C1 segment of cervical spinal cord (tissue), 14 donors: ENCODE results near the gene HSD17B12.
A peak's percentile ranks its signal among the peaks of the same experiment; 100 is the strongest.
"Not testable (repeated sequence)": the region's sequence is repeated elsewhere in the genome, so short reads cannot be mapped to it uniquely, and the experiment has no call there.

Source experiments
- DNase-seq, 14 donors: peaks; one replicate each; lab custom pipeline; 2025; lab: John Stamatoyannopoulos, UW

The HSD17B12 gene

DNA sequence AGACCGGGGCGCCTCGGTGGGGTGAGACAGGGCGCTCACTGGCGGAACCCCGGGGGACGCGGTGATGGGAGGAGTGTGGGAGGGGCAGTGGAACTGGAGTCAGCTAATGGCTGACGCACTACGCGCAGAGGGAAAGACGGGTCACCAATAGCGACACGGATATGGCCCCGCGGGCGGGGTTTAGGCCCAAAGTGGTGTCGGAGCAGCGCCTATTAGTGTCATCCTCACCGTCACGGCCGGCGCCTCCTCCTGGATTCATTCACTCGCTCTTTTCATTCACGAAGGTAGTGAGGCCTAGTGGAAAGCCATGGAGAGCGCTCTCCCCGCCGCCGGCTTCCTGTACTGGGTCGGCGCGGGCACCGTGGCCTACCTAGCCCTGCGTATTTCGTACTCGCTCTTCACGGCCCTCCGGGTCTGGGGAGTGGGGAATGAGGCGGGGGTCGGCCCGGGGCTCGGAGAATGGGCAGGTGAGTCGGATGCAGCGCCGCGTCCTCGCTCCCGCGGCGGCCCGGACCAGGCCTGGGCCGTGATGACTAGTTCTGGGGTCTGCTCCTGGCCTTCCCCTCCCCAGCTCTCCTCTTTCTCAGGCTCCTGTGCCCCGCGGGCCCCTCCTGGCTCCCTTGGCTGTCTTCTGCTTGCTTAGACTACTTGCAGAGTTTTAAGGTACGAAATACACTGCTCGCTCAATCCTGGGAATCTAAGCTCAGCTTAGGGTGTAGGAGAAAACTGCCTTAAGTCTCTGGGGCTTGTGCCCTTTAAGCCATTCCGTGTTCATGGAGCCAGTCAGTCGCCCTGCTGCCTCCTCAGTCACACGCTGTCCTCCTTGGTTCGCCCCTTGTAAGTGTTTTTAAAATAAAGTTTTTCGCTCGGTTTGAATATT is at the start of gene HSD17B12:
Gene HSD17B12, plus strand, starts transcription at position 218 of the 880 bp plus-strand sequence. Its CDS starts 90 bp downstream, at position 308.
- peak; percentile 95 to 100 (median 98) for DNase-seq

DNA sequence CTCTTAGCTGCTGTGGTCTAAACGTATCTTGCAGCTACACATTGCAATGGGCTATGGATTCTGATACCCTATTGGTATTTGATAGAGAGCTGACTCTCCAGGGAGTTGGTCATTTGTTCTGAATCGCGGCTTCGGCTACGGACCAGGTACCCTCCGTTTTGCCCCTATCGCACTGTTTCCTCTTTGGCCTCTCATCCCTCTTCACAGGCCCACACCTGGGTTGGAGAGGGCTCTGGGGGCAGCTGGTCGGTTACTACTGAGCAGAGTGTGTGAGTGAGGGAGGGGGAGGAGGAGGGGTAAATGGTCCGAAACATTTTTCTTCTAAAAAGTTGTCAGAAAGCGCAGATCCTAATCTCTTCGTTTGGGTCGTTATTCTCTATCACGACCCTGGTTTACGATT is 48.8 kb upstream of the HSD17B12 start:
- DNase-seq = no peak

DNA sequence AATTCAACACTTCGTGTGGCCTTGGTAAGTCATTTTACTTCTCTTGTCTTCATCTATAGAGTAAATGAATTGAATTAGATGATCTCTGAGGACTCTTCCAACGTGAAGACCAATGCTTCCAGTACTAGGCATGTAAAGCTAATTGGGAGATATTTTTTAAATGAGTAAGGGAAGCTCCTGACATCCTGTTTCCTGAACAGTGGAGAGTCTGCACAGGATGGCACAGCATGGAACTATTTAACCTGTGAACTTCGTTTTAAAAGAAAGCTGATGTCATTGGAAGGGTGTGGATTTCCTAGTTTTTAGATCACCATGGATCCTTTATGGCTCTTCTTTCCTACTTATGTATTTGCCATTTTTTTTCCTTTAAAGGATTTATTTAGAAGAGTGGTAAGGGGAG is 48.4 kb upstream of the HSD17B12 start:
- no peak for DNase-seq

DNA sequence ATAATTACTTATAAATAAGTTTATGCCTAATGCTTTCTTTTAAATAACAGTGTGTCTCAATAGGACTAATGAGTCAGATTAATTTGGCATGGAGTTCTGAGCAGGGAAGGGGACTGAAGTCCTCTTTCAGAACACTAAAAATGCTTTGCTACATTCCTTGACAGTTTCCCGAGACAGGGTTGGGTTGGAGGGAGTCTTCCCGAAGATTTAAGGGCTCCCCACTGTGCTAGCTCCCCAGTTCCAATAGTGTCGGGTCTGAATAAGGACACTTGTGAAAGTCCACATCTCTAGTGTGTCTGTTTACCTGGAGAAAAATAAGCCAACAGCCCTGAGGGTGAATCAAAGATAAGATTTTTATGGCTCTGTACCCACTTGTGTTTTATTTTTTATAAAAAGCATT is 41.8 kb upstream of the HSD17B12 start:
- no peak for DNase-seq

DNA sequence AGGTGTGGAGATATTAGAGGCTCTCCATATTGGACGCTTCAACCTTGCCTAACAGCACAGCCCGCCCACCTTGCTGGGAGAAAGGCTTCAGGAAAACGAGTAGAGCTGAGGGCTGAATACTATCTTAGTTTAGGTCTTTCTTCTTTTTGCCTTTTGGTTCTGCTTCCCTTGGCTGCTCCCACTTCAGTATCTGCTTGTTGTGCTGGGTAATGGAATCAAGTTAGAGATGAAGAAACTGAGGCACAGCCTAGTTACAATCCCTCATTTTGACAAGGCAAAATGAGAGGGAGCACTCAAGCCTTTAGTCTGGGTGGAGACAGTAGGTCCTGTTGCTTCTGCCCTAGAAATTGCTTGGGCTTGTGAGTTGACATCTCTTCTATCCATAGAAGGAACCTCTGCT is 41.3 kb upstream of the HSD17B12 start:
- DNase-seq = no peak

DNA sequence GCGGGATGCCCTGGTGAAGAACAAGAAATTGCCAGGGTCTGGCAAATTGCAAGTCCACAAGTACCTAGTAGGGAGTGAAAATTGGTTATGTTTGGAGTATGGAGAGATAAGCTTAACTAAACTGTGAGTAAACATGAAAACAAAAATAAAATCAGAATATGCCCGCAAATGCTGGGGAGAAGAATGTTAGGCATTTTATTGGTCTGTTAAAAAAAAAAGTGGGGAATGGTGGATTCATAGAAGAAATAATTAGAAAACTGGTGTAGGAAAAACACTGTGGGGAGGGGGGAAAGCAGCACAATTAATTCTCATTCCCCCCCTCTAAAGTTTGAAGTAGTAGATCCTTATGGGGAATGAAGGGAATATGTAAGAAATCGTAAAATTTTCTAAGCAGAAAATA is 40.6 kb upstream of the HSD17B12 start:
- DNase-seq = no peak

DNA sequence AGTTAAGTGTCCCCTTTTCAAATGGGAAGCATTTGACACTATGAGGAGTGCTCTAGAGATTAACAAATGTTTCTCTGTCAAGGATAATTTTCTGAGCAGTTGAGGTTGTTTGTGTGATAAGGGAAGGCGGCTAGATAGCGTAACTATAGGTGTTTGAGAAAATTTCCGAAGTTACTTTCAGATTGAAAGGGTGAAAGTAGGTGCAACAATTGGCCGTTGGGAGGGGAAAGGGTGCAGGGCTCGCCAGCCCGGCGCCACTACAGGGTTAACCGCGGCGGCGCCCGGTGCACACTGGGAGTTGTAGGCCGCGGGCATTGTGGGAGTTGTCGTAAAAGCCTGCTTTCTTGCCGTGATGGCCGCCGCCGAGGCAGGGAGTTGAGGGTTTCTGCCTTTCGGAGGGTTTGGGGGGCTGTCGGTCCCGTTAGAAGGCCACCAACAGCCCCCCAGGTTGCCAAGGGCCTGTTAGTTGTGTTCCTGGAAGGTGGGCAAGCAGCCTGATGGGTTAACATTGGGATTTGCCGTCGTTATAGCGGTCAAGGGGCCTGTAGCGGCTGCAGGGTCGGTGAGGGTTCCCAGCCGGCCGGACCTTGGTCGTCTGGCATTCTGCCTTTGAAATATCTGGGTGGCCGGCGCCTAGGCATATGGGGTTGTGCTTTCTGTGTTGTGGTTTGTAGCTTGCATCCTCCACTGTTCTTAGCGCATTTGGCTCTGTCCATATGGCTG is 36.5 kb upstream of the HSD17B12 start:
- peak; percentile 9 to 90 (median 79) for DNase-seq

DNA sequence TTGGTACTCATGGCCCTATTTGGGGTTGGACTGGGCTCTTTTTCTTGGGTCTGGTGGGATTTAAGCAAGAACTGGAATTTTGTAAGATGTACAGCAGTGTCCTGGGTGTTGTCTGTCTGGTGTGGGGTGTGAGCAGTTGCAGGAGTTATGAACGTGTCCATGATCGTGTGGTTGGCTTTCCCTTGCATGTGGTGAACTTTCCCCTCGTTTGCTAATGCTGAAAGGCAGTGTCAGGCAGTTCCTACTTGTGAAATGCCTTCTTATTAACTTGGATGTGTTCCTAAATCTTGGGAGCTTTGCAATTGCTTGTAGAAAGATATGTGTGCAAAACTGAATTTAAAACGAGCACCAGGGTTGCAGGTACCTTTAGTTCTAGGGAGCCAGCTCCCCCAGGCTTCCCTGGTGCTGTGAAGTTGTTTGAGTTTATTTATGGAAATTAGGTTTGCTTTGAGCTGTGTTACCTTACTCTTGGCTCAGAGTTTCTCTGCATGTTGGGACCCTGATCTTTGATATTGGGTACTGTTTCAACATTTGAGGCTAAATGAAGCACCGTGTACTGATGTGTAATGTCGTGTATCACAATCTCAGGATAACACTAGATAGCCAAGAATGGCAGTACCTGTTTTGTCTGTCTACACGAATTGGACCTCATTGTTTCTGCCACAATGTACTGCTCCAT is 35.8 kb upstream of the HSD17B12 start:
- no peak for DNase-seq

DNA sequence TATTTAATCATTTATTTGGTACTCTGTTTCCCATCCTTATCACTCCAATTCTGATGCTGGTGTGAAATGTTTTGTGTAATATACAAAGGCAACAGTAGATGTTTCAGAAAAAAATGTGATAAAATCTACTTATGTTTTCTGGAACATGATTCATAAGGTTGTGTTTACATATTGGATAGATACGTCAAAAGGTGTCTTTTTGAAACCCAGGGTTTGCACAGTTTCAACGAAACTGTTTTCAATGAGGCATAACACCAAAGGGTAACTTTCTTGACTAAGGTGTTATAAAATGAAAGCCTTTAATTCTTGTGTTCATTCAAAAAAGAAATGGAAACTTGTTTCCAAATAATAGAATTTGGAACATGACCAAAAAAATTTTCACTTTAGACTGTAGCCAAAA is 33.8 kb upstream of the HSD17B12 start:
- no peak for DNase-seq

DNA sequence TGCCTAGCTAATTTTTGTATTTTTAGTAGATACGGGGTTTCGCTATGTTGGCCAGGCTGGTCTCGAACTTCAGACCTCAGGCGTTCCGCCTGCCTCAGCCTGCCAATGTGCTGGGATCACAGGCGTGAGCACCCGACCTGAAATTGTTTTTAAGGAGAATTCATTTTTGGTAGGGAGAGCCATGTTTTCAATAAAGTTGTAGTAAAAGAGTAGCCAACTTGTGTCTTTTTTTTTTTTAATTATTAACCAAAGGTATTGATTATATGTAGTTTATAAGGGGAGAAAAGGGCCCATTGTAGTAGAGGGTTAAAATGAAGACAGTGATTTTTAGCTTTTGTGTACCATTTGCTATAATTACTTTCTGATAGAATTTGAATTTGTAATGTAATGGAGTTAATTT is 31.6 kb upstream of the HSD17B12 start:
- DNase-seq = no peak

DNA sequence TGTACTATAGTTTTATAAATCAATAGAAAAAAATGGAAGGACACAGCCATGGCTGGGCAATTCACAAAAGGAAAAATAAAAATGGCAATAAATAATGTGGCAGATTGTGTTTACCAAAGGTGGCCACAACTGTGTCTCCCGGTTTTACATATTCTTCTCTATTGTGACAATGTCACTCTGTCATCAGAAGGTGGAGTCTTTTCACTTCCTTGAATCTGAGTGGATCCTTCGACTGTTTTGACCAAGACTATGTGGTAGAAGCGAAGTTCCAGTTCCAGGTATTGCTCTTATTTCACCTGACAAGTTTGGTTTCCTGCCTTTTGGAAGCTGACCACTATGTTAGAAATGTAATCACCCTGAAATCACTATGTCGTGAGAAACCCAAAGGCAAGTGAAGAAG is 31.0 kb upstream of the HSD17B12 start:
- no peak for DNase-seq

DNA sequence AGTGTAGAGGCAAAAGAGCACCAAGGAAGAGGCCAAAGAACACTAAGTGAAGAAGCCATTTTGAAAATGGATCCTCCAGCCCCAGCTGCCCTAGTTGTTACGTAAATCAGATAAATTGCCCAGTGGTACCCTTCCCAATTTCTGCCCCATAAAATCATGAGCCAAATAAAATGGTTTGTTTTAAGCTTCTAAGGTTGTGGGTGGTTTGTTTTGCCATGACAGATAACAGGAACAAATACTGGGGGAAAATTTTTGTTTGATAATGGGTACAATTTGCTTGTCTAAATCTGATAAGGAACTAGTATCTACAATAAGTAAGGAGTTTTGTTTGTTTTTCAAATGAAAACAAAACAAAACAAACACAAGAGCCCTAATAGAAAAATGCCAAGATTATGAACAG is 30.6 kb upstream of the HSD17B12 start:
- no peak for DNase-seq

DNA sequence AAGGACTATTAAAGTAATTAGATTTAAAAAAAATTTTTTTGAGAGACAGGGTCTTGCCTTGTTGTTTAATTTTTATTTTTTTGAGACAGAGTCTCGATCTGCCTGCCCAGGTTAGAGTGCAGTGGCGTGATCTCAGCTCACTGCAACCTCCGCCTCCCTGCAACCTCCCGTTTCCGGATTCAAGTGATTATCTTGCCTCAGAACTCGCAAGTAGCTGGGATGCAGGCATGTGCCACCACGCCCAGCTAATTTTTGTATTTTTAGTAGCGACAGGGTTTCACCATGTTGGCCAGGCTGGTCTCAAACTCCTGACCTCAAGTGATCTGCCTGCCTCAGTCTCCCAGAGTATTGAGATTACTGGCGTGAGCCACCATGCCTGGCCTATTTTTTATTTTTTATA is 17.5 kb upstream of the HSD17B12 start:
- not testable (repeated sequence) for DNase-seq

DNA sequence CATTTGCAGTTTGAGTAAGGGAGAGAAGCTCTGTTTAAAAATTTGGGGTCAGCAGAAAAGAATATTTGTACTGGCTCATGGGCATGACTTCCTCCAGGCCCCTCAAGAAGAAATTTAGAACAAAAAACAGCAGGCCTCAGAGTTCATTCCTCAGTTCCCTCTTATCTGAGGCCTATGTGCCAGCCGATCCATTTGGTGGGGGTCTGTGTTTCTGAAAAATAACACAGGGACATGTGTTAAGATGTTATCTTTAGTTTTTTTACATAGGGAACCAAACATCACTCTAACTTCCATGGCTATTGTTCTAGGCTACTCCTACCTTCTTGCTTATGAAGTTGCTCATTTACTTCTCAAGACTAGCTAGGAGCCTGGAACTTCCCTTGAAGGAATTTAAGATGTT is 16.2 kb upstream of the HSD17B12 start:
- DNase-seq = no peak

DNA sequence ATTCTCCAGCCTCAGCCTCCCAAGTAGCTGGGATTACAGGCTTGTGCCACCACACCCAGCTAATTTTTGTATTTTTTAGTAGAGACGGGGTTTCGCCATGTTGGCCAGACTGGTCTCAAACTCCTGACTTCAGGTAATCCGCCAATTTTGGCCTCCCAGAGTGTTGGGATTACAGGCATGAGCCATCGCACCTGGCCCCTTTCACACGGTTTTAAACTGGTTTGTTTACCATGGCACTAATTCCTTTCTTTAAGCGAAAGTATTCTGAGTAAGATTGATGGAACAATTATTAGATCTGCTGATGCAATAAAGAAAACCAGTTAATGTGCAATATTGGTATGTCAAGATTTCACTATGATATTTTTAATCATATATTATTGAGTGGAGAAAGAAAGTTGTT is 9.3 kb upstream of the HSD17B12 start:
- DNase-seq = not testable (repeated sequence)

DNA sequence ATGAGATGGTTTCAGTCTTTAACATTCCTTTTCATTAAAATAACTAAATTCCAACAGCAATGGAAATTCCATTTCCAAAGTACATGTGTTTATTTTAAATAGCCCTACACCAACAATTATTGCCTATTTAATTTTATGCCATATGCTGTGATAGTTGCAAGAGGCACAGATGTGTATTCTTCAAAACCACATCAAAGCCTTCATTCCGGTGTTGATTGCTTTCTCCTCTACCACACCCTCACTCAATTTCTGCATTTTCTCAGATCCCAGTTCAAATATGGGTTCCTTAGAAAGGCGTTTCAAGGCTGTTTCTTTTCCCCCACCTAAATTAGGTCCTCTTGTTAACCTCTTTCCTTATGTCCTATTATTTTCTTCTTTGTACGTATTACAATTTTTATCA is 6.0 kb upstream of the HSD17B12 start:
- DNase-seq = no peak

DNA sequence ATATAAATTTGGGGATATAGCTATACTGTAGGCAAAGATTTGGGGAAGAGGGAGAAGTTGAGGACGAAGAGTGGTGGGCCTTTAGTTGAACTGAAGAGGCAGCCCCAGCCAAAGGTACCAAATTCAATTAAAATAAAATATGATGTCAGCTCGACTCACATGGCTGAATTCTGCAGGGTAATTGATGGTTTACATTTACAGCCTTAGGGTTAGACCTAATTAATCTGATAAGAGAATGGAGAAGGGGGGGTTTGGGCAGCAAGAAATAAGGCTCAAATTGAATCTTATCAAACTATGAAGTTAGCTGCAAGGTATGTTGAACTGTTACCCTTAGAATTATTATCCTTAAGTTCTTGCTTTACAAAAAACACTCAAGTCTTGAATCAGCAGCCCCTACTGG is 3.6 kb upstream of the HSD17B12 start:
- no peak for DNase-seq

DNA sequence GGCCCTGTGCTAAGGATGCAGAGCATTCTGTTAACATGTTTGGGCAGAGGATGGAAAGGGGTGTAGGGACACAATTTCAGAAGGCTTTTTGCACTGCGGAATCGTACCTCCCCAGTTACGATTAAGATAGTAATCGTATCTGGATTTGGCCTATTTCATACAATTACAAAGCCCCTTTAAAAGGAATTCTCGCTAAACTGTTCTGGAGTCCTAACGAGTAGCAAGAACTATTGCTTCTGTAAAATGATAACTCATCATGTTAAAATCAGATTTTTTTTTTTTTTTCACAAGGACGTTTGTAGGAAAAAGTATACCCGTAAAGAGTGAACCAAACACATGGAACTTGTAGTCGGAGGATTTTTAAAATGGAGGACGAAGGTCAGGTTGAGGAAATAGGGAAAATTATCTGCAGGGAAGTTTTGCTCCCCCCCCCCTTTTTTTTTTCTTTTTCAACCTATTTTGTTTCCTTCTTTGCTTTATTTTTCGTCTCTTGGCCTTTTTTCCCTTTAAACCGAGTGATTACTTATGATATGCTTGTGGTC is 934 bp downstream of the HSD17B12 start:
- peak in 1 of 14 donors; percentile 38 for DNase-seq

DNA sequence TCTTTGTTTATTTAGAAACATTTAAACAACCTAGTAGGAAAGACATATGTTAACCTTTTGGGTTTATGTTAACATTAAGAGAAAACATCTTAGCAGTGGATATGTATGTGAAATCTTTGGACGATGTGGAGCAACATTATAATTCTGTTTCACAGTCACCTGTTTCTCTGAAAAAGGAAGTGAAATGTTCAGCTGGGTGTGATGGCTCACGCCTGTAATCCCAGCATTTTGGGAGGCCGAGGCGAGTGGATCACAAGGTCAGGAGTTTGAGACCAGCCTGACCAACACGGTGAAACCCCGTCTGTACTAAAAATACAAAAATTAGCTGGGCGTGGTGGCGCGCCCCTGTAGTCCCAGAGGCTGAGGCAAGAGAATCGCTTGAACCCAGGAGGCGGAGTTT is 1.5 kb downstream of the HSD17B12 start:
- DNase-seq = not testable (repeated sequence)

DNA sequence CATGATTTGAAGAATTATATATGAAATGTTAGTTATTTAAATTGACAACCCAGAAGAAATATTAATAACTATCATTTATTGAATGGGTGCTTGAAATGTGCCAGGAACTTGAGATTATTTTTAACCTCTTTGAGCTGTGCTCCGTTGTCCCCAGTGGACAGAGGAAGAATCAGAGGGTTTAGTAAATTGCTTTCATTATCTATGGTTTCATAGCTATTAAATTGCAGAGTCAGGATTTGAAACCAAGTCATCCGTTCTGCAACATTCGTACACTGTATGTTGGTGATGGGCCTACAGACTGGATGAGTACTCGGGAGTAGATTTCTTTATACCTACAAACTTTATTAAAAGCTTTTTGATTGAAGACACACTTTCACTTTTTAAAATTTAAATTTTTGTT is 4.9 kb downstream of the HSD17B12 start:
- DNase-seq = no peak

DNA sequence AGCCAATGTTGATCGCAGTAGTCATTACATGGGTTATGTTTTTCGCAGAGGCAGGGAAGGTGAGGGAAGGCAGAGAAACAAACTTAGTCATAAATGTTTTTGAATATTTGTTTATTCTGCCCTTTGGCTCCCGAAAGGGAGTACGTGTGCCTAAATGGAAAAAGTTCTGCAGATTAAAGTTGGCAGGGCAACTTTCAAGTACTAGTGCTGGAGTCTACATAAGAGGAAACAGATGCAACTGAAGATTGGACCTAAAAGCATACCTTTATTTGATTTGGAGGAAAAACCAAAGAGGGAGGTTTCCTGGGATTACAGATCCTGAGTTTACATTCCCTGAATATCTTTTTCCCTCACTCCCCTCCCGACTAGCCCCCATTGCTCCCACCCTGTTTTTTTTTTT is 5.7 kb downstream of the HSD17B12 start:
- DNase-seq = no peak
